Brain microvascular endothelial cell (primary cell): ENCODE data around the gene HAPLN3.
A peak's percentile ranks its signal among the peaks of the same experiment; 100 is the strongest.
"Not testable (repeated sequence)": the region's sequence is repeated elsewhere in the genome, so short reads cannot be mapped to it uniquely, and the experiment has no call there.

ENCODE experiments used
- DNase-seq: peaks from one replicate; pipeline ENCODE4 v3.0.0-alpha.2; 2020
- H3K27ac ChIP-seq: fragments of 250-450 bp; sonication (Bioruptor Pico); 2 replicates; pipeline ENCODE4 v1.5.1; 2020; ENCODE audit warnings: mild to moderate bottlenecking, moderate library complexity
- H3K27me3 ChIP-seq: fragments of 250-450 bp; sonication (Bioruptor Pico); replicated peaks from 2 replicates; pipeline ENCODE4 v1.5.1; 2020; ENCODE audit warnings: mild to moderate bottlenecking
- H3K36me3 ChIP-seq: fragments of 250-450 bp; sonication (Bioruptor Pico); replicated peaks from 2 replicates; pipeline ENCODE4 v1.5.1; 2020; ENCODE audit warnings: mild to moderate bottlenecking
- H3K4me3 ChIP-seq: 2 replicates; pipeline ENCODE4 v1.5.1; 2011; ENCODE audit warnings: low read depth, mild to moderate bottlenecking, control low read depth, low read length, moderate library complexity
- in situ Hi-C: cut with HindIII; loops from 2 replicates; pipeline ENCODE4 v1.10.0; 2017; ENCODE audit warnings: low sequenced_read_pairs, low pct_ligation_motif_present
- TF ChIP-seq, protein P1 (sequence below): IDR thresholded peaks from 2 replicates; pipeline ENCODE4 v1.5.1; 2011; ENCODE audit warnings: low read depth, mild to moderate bottlenecking, moderate library complexity, low read length, control low read depth, inconsistent platforms; ENCODE audit errors: missing control alignments

The HAPLN3 gene

GRCh38 chr15:88932271-88932874, 37.0 kb upstream of the HAPLN3 start:
- TF ChIP-seq, protein P1, sequence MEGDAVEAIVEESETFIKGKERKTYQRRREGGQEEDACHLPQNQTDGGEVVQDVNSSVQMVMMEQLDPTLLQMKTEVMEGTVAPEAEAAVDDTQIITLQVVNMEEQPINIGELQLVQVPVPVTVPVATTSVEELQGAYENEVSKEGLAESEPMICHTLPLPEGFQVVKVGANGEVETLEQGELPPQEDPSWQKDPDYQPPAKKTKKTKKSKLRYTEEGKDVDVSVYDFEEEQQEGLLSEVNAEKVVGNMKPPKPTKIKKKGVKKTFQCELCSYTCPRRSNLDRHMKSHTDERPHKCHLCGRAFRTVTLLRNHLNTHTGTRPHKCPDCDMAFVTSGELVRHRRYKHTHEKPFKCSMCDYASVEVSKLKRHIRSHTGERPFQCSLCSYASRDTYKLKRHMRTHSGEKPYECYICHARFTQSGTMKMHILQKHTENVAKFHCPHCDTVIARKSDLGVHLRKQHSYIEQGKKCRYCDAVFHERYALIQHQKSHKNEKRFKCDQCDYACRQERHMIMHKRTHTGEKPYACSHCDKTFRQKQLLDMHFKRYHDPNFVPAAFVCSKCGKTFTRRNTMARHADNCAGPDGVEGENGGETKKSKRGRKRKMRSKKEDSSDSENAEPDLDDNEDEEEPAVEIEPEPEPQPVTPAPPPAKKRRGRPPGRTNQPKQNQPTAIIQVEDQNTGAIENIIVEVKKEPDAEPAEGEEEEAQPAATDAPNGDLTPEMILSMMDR: no peak
- DNase-seq: no peak
- H3K27me3 ChIP-seq: no peaks in the 10 kb centered on the region
- H3K4me3 ChIP-seq: no peak overlapping the region
- no peak overlapping the region for H3K27ac ChIP-seq
- no peaks in the 10 kb centered on the region for H3K36me3 ChIP-seq
- in situ Hi-C loops: no loop called here

GRCh38 chr15:88930579-88930978, 35.2 kb upstream of the HAPLN3 start:
- TF ChIP-seq, protein P1: no peak
- no peak for DNase-seq
- in situ Hi-C loops: no loop called here
- H3K27ac ChIP-seq: no peak overlapping the region
- H3K4me3 ChIP-seq: no peak overlapping the region
- H3K27me3 ChIP-seq: no peaks in the 10 kb centered on the region
- no peaks in the 10 kb centered on the region for H3K36me3 ChIP-seq

- H3K36me3 ChIP-seq, in situ Hi-C loops, H3K4me3 ChIP-seq, H3K27me3 ChIP-seq, DNase-seq, H3K27ac ChIP-seq: not testable (repeated sequence)
These were observed 34.2 kb upstream of the HAPLN3 start for GRCh38 chr15:88929358-88930098.

DNA sequence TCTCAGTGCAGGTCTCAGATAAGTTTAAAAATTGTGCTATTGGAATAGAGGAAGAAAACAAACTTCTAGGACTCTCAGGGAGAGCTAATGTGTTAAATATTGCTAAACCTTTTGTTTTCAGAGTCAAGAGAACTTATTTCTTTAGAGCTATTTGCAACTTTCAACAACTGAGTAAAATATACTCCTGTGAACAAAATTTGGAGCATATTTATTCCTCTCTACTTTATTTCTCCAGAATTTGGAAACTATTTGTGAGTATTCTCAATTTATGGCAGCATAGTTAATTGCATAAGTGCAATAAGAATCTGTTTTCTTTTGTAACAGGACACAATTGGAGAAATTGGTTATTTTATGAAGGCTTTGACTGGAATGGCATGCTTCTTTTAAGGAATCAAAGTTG, 32.8 kb upstream of the HAPLN3 start:
- DNase-seq, H3K4me3 ChIP-seq, H3K27ac ChIP-seq, in situ Hi-C loops, H3K27me3 ChIP-seq, H3K36me3 ChIP-seq: not testable (repeated sequence)

- H3K4me3 ChIP-seq, in situ Hi-C loops, H3K27me3 ChIP-seq, DNase-seq, H3K27ac ChIP-seq, H3K36me3 ChIP-seq: not testable (repeated sequence)
These were observed 30.3 kb upstream of the HAPLN3 start for GRCh38 chr15:88925648-88926047.

DNA sequence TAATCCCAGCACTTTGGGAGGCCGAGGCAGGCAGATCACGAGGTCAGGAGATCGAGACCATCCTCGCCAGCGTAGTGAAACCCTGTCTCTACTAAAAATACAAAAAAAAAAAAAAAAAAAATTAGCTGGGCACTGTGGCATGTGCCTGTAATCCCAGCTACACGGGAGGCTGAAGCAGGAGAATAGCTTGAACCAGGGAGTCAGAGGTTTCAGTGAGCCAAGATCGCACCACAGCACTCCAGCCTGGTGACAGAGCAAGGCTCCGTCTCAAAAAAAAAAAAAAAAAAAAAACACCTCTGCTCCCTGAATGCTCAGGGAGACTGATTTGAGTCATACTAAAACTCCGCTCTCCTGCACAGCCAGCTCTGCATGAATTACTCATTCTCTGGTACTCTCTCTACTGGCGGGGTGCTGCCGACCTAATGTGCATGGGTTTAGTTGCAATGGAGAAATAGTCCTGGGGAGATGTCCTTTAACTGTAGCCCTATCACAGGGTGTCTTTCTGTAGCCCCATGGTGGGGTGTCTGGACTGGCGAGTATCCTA, 25.6 kb upstream of the HAPLN3 start:
- in situ Hi-C loops: loop anchor here (25.0 kb wide), 1 partner anchor 91 kb away; no protein-coding TSS in a partner anchor
- H3K4me3 ChIP-seq, H3K36me3 ChIP-seq, H3K27me3 ChIP-seq: not testable (repeated sequence)
- H3K27ac ChIP-seq: peak overlapping the region; percentile 74
- DNase-seq: peak; percentile 85

DNA sequence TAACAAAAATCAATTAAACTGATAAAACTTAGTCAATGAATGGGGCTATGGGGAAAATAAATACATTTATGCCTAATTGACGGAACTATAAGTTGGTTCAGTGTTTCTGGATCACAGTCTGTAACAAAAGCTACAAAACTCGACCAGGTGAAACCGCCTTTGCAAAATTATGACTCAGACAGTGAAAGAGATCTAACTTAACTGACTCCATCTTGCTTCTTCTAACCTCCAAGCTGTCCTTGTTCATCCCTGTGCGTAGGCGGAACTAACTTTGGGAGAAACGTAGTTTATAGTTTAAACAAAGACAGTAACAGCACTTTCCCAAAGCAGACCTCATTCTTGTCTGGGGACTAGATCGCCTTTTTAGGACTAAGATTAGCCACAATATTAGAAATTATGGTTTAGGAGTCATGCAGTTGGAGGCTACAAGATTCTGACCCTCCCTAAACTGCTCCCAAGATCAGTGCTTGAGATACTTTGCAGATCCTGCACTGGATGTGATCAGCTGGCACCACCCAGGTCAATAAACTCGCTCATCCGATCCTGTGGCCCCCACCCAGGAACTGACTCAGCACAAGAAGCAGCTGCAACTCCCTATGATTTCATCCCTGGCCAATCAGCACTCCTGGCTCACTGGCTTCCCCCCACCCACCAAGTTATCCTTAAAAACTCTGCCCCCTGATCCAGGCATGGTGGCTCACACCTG, 25.0 kb upstream of the HAPLN3 start:
- in situ Hi-C loops: loop anchor here (25.0 kb wide), 1 partner anchor 92 kb away; no protein-coding TSS in a partner anchor

More for the DNA sequence above, 25.0 kb upstream of the HAPLN3 start:
- TF ChIP-seq, protein P1: no peak
- H3K27ac ChIP-seq: peak overlapping the region; percentile 74
- no peaks in the 10 kb centered on the region for H3K36me3 ChIP-seq
- H3K27me3 ChIP-seq: no peaks in the 10 kb centered on the region
- no peak overlapping the region for H3K4me3 ChIP-seq
- DNase-seq: peak; percentile 87
